GM20000 (cell line): ENCODE results near the gene SLC38A10.
"Not testable (repeated sequence)": the region's sequence is repeated elsewhere in the genome, so short reads cannot be mapped to it uniquely, and the experiment has no call there.

ENCODE experiments used
- DNase-seq: peaks from one replicate; pipeline ENCODE4 v3.0.0; 2012; ENCODE audit warnings: low spot score
- TF ChIP-seq, protein P1 (sequence below): IDR thresholded peaks from 2 replicates; pipeline ENCODE4 v1.5.1; 2012; ENCODE audit warnings: mild to moderate bottlenecking, control low read depth; ENCODE audit errors: extremely low read depth, missing control alignments

SLC38A10 gene

DNA sequence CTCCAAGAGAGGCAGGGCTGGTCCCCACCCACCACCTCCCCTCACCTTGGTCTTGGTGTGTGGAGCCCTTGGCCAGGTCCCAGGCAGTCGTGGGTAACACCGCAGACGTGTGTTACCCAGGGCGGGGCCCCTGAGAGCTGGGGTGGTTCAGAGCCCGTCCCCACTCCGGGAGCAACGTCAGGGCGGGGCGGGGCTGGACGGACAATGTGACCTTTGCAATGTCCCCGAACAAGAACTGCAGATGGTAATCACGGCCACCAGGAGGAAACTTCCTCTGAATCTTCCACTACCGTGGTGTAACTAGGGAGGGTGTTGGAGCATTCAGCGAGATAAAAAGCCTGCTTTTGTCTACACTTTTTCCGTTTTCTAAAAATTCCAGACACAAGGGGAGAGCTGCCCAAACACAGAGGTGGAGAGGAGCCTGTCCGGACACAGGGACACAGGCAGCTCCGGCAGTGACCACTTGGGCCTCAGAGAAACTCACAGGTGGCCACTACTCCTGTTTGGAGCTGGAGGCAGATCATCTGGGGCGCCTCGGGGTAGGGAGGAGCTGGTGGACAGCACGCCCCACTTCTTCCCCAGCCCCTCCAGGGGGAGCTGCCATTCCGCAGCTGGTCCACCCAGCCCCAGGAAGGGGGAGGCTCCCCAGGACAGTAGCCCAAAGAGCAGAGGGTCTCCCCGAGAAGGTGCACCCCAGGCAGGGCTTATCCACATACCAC is 14.2 kb upstream of the SLC38A10 start:
- TF ChIP-seq, protein P1, sequence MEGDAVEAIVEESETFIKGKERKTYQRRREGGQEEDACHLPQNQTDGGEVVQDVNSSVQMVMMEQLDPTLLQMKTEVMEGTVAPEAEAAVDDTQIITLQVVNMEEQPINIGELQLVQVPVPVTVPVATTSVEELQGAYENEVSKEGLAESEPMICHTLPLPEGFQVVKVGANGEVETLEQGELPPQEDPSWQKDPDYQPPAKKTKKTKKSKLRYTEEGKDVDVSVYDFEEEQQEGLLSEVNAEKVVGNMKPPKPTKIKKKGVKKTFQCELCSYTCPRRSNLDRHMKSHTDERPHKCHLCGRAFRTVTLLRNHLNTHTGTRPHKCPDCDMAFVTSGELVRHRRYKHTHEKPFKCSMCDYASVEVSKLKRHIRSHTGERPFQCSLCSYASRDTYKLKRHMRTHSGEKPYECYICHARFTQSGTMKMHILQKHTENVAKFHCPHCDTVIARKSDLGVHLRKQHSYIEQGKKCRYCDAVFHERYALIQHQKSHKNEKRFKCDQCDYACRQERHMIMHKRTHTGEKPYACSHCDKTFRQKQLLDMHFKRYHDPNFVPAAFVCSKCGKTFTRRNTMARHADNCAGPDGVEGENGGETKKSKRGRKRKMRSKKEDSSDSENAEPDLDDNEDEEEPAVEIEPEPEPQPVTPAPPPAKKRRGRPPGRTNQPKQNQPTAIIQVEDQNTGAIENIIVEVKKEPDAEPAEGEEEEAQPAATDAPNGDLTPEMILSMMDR: no peak
- DNase-seq: peak; percentile 66

DNA sequence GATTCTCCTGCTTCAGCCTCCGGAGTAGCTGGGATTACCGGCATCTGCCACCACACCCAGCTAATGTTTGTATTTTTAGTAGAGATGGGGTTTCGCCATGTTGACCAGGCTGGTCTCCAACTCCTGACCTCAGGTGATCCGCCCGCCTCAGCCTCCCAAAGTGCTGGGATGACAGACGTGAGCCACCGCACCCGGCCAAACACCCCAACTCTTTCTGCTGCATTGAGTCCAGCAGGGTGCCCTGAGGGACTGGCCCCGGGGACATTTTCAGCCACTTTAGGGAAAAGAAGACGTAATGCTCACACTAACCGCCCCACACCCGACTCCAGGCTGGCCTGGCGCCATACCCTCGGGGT is 13.7 kb upstream of the SLC38A10 start:
- not testable (repeated sequence) for DNase-seq

DNA sequence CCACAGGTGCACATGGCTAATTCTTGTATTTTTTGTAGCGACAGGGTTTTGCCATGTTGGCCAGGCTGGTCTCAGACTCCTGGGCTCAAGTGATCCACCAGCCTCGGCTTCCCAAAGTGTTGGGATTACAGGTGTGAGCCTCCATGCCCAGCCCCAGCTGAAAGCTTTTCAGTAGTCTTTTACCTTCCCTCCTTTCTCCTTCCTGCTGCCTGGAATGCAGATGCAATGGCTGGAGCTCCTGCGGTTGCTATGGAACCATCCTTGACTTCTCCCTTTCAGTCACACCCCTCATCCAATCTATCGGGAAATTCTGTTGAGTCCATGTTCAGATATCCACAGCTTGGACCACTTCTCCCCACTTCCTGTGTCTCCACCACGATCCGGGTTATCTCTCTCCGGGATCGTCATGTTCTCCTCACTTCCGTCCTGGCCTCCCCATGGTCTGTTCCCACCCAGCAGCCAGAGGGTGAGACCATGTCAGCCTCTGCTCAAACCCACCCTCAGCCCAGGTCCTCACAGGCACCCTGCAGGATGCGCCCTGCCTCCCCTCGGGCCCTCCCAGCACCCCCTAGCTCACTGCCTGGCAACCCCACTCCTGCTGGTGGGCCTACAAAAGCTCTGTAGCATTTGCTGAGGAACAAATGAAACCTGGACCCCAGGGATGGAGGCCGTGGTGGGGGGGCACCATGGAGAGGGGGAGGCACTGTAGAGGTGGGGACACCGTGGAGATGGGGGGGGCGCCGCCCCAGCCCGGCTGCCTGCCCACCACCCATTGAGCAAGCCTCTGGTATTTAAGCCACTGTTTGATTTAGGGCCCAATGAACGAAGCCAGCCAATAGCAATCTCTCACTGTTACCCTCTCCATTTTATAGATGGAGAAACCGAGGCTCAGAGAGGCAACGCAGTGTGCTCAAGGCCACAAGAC is 12.8 kb upstream of the SLC38A10 start:
- TF ChIP-seq, protein P1: no peak
- no peak for DNase-seq

DNA sequence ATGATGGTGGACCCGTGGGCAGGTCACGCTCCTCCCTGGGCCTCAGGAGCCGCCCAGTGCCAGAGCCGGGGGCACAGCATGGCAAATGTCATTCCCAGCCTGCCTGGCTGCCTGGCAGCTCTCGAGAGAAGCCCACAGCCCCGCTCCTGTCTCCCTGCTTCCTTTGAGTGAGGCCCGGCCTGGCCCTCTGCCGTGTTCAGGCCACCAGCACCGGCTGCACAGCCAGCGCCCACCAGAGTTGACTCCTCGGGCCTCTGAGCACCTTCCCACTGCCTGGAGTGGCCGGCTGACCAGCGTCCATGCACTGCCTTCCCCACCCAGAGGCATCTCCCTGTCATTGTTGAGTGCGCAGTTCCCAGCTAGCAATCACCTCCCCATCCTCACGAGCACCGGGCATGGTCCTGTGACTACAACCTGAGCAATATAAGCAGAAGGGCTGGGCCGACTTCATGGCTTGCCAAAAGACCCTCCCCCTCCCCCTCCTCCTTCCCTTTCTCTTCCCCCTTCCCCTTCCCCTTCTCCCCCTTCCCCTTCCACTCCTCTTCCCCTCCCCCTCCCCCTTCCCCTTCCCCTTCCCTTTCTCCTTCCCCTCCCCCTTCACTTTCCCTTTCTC is 11.9 kb upstream of the SLC38A10 start:
- DNase-seq: no peak
- TF ChIP-seq, protein P1: no peak

DNA sequence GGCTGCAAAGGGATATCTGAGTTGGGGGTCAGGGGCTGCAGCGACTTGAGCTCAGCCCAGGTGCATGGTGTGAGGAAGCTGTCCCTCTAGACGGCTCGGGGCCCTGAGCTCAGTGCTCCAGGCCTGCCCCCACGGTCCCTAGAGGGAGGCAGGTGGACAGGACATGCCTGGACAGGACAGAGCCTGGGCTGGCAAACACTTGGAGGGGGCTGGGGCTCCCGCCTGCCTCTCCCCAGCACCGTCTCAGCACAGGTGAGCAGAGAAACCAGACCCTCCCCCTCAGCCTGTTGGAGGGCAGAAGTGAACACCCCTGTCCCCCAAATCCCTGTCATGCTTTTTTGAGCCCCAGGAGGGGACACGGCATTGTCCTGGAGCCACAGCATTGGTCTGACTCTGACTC is 11.4 kb upstream of the SLC38A10 start:
- no peak for DNase-seq
- TF ChIP-seq, protein P1: no peak

DNA sequence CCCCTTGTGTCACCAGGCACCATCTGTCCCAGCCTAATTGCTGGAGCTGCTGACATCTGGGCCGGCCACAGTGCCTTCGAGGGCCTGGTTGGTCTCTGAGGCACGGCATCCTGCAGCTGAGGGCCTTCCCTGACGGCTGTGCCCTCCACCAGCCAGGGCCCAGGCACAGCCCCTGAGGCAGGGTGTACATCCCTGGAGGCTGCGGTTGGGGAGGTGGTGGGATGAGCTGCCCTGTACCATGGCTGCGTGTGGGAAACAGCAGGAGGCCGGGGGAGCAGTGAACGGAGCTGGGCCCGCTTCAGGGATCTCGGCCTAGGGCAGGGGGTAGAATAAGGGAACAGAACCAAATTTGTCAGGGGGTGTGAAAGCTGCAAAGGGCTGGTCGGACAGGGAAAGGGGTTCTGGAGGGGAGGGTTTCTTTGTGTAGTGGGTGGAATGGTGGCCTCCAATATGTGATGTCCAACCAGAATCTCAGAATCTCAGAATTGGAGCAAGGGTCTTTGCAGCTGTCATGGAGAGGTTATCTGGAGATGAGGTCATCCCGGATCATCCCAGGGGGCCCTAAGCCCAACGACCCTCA is 10.0 kb upstream of the SLC38A10 start:
- TF ChIP-seq, protein P1: no peak
- no peak for DNase-seq

DNA sequence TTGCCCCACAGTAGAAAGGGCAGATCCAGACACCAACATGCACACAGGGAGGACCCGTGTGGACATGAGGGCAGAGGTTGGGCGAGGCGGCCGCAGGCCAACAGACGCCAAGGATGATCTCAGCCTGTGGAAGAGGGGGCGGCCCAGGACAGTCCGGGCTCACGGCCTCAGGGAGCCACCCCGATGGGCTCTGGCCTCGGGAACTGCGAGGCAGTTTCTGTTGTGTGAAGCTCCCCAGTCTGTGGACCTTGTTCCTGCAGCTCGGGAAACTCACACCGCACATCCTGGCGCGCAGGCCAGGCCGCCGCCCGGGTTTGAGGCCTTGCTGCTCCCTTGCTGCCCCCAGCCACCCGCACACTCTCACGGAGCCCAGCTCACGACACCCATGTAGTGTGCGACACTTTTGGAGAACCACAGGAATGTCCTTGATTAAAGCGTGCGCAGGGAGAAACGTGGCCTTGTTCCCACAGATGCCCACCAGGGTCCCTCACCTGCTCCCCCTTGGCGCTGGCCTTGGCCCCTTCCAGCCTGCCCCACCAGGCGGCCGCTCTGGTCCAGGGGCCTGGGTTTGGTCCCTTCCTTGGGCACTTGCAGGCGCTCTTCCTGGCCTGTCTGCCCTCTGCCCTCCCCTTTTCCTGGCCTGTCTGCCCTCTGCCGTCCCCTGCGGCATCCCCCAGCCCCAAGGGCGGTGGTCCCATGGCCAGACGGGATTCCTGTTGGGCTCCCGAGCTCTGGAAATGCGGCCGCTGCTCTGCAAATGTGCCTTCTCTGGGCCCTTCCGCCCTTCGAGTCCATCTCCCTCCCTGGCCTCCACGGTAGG is 9.3 kb upstream of the SLC38A10 start:
- TF ChIP-seq, protein P1: no peak
- no peak for DNase-seq
